ENCODE data around the gene MAGI1. TPM values are rescaled to one million over a fixed set of nuclear protein-coding genes. Genes with fewer than 3 reads are reported as not detected.

MAGI1 gene
- total RNA-seq, 1 experiment from 2014 or later: 58.2 TPM

DNA sequence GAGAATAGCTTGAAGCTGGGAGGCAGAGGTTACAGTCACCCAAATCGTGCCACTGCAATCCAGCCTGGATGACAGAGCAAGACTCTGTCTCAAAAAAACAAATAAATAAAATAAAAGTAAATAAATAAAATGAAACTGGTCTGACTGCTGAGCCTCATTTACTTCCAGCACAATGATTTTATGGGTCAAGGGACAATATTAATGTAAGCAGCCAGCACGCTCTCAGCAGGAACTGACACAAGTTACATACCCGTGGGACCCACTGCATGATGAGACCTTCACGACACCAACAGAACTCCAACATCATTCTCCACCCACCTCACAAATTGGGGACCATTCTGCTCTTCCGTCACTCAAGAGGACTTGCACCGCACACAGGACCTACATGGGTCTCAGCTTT lies 230.3 kb downstream of the MAGI1 start:
- Mint-ChIP-seq H3K4me3 (no peak overlapping the region), H3K36me3 (peaks cover 6% of the 10 kb centered on the region; the same call in 1 of the 2 replicates), H3K27me3 (ENCODE audit: low read depth) (no peaks in the 10 kb centered on the region), H3K9me3 (peaks cover 16% of the 10 kb centered on the region), H3K27ac (no peak overlapping the region), H3K4me1 (peaks cover 23% of the 10 kb centered on the region)
- CTCF ChIA-PET: no interaction called here
- no peak for DNase-seq (ENCODE audit: low spot score)
- ATAC-seq: no peak
- POLR2A ChIA-PET: no interaction called here
- TF ChIP-seq, protein P1, sequence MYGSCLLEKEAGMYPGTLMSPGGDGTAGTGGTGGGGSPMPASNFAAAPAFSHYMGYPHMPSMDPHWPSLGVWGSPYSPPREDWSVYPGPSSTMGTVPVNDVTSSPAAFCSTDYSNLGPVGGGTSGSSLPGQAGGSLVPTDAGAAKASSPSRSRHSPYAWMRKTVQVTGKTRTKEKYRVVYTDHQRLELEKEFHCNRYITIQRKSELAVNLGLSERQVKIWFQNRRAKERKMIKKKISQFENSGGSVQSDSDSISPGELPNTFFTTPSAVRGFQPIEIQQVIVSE (CRISPR knock-in tag; IDR thresholded peaks at IDR 0.05; ENCODE audit: borderline replicate concordance): no peak
- TF ChIP-seq RORB (CRISPR knock-in tag; IDR thresholded peaks at IDR 0.05) (no peak), EMX1 (CRISPR knock-in tag; IDR thresholded peaks at IDR 0.05) (no peak), ETV6 (CRISPR knock-in tag; IDR thresholded peaks at IDR 0.05) (no peak), ATF1 (CRISPR knock-in tag; IDR thresholded peaks at IDR 0.05) (no peak), ZNF423 (CRISPR knock-in tag; IDR thresholded peaks at IDR 0.05) (no peak)
- TF ChIP-seq, protein P2, sequence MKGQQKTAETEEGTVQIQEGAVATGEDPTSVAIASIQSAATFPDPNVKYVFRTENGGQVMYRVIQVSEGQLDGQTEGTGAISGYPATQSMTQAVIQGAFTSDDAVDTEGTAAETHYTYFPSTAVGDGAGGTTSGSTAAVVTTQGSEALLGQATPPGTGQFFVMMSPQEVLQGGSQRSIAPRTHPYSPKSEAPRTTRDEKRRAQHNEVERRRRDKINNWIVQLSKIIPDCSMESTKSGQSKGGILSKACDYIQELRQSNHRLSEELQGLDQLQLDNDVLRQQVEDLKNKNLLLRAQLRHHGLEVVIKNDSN (CRISPR knock-in tag; IDR thresholded peaks at IDR 0.05): no peak
- TF ChIP-seq, protein P3, sequence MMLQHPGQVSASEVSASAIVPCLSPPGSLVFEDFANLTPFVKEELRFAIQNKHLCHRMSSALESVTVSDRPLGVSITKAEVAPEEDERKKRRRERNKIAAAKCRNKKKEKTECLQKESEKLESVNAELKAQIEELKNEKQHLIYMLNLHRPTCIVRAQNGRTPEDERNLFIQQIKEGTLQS (CRISPR knock-in tag; conservative IDR thresholded peaks at IDR 0.05): no peak

DNA sequence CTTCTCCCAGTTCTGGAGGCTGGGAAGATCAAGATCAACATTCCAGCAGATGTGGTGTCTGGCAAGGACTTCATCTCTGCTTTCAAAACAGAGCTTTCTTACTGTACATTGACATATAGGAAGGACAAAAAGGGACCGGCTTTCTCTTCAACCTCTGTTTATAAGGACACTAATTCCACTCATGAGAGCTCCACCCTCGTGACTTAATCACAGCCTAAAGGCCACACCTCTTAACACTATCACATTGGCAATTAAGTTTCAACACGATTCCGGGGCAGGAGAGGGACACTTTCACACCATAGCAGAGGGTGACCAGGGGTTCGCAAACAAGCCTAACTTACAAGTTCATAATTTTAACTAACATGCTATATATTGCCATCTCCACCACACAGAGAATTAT lies 231.5 kb downstream of the MAGI1 start:
- Mint-ChIP-seq H3K4me3 (no peak overlapping the region), H3K27ac (no peak overlapping the region), H3K27me3 (ENCODE audit: low read depth) (no peaks in the 10 kb centered on the region), H3K36me3 (peaks cover 6% of the 10 kb centered on the region; the same call in 1 of the 2 replicates), H3K4me1 (peaks cover 16% of the 10 kb centered on the region), H3K9me3 (peaks cover 16% of the 10 kb centered on the region)
- ATAC-seq: no peak
- CTCF ChIA-PET: no interaction called here
- TF ChIP-seq FOXK1 (CRISPR knock-in tag; IDR thresholded peaks at IDR 0.05) (no peak), IRF2 (CRISPR knock-in tag; IDR thresholded peaks at IDR 0.05; ENCODE audit: borderline replicate concordance, low read depth) (no peak), ZBTB21 (CRISPR knock-in tag; IDR thresholded peaks at IDR 0.05; ENCODE audit: borderline replicate concordance) (no peak), TEAD4 (CRISPR knock-in tag; IDR thresholded peaks at IDR 0.05) (no peak), TP53 (CRISPR knock-in tag; IDR thresholded peaks at IDR 0.05) (no peak), NR2C2 (CRISPR knock-in tag; IDR thresholded peaks at IDR 0.05) (no peak), OVOL2 (CRISPR knock-in tag; IDR thresholded peaks at IDR 0.05; ENCODE audit: borderline replicate concordance) (no peak), ZNF219 (CRISPR knock-in tag; IDR thresholded peaks at IDR 0.05; ENCODE audit: borderline replicate concordance) (no peak), ZNF121 (CRISPR knock-in tag; IDR thresholded peaks at IDR 0.05) (no peak), RORB (CRISPR knock-in tag; IDR thresholded peaks at IDR 0.05) (no peak), ATF1 (CRISPR knock-in tag; IDR thresholded peaks at IDR 0.05) (no peak)
- TF ChIP-seq, protein P4, sequence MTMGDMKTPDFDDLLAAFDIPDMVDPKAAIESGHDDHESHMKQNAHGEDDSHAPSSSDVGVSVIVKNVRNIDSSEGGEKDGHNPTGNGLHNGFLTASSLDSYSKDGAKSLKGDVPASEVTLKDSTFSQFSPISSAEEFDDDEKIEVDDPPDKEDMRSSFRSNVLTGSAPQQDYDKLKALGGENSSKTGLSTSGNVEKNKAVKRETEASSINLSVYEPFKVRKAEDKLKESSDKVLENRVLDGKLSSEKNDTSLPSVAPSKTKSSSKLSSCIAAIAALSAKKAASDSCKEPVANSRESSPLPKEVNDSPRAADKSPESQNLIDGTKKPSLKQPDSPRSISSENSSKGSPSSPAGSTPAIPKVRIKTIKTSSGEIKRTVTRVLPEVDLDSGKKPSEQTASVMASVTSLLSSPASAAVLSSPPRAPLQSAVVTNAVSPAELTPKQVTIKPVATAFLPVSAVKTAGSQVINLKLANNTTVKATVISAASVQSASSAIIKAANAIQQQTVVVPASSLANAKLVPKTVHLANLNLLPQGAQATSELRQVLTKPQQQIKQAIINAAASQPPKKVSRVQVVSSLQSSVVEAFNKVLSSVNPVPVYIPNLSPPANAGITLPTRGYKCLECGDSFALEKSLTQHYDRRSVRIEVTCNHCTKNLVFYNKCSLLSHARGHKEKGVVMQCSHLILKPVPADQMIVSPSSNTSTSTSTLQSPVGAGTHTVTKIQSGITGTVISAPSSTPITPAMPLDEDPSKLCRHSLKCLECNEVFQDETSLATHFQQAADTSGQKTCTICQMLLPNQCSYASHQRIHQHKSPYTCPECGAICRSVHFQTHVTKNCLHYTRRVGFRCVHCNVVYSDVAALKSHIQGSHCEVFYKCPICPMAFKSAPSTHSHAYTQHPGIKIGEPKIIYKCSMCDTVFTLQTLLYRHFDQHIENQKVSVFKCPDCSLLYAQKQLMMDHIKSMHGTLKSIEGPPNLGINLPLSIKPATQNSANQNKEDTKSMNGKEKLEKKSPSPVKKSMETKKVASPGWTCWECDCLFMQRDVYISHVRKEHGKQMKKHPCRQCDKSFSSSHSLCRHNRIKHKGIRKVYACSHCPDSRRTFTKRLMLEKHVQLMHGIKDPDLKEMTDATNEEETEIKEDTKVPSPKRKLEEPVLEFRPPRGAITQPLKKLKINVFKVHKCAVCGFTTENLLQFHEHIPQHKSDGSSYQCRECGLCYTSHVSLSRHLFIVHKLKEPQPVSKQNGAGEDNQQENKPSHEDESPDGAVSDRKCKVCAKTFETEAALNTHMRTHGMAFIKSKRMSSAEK (CRISPR knock-in tag; IDR thresholded peaks at IDR 0.05; ENCODE audit: borderline replicate concordance): no peak
- TF ChIP-seq, protein P5, sequence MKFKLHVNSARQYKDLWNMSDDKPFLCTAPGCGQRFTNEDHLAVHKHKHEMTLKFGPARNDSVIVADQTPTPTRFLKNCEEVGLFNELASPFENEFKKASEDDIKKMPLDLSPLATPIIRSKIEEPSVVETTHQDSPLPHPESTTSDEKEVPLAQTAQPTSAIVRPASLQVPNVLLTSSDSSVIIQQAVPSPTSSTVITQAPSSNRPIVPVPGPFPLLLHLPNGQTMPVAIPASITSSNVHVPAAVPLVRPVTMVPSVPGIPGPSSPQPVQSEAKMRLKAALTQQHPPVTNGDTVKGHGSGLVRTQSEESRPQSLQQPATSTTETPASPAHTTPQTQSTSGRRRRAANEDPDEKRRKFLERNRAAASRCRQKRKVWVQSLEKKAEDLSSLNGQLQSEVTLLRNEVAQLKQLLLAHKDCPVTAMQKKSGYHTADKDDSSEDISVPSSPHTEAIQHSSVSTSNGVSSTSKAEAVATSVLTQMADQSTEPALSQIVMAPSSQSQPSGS (CRISPR knock-in tag; IDR thresholded peaks at IDR 0.05; ENCODE audit: borderline replicate concordance, low read depth): no peak
- POLR2A ChIA-PET: no interaction called here
- no peak for DNase-seq (ENCODE audit: low spot score)

Data from WTC11 (cell line).